Measurements from ENCODE around the gene SLC25A51.

GRCh38 chr9:37948417-37948980, 44.6 kb upstream of the SLC25A51 start:
- TF ChIP-seq CTCF (conservative IDR thresholded peaks at IDR 0.05; ENCODE audit: low read length) (no peak), EZH2phosphoT487 (IDR thresholded peaks at IDR 0.05; ENCODE audit: borderline replicate concordance) (no peak)

All from Loucy (cell line).